ENCODE measurements around the gene MAP1LC3C.

DNA sequence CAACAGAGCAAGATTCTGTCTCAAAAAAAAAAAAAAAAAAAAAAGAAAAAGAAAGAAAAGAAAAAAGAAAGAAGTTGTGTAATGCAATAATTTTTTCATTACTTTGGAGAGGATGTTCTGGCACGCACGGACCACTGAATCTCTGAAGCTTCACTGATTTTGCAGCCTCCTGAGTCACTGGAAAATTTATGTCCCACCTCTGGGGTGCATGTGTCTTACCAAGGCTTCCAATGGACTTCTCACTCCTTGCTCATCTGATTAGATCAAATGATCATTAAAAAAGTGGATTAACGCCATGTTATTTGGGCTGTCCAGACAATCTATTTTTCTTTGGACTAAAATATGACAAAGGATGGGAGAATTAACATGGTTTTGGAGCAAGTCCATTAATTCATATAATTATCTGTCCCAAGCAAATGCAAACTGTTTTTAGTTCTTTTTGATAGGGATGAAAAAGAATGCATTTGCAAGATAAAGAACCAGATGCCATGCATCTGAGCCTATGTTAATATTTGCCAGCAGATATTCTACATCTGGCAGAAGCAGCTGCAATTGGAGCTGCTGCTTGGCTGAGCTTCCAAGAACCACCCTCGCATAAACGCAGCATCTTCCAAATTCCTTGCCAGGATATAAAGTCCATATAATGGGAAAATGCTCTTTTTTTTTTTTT is 10.1 kb upstream of the MAP1LC3C start:
- TF ChIP-seq BCL11A (IDR thresholded peaks at IDR 0.05; ENCODE audit: low read depth, low read length) (no peak), POLR2AphosphoS5 (IDR thresholded peaks at IDR 0.05; ENCODE audit: low read length) (no peak), TAF1 (IDR thresholded peaks at IDR 0.05; ENCODE audit: borderline replicate concordance, low read depth, low read length) (no peak), EP300 (IDR thresholded peaks at IDR 0.05; ENCODE audit: borderline replicate concordance in 1 of 2, control insufficient read depth in 1 of 2, low read depth in 2 of 2, low read length in 2 of 2) (no peak)
- TF ChIP-seq, protein P1, sequence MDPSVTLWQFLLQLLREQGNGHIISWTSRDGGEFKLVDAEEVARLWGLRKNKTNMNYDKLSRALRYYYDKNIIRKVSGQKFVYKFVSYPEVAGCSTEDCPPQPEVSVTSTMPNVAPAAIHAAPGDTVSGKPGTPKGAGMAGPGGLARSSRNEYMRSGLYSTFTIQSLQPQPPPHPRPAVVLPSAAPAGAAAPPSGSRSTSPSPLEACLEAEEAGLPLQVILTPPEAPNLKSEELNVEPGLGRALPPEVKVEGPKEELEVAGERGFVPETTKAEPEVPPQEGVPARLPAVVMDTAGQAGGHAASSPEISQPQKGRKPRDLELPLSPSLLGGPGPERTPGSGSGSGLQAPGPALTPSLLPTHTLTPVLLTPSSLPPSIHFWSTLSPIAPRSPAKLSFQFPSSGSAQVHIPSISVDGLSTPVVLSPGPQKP (IDR thresholded peaks at IDR 0.05; ENCODE audit: low read depth, low read length), result no peak
